ENCODE results near the gene LRRC40. TPM values are rescaled to one million over a fixed set of nuclear protein-coding genes. Genes with fewer than 3 reads are reported as not detected.

Gene LRRC40
- total and polyA plus RNA-seq, 4 donors: 21.5 to 58.6 (median 39.5) TPM

GRCh38 chr1:70143048-70143659 is 62.2 kb downstream of the LRRC40 start:
- peaks cover 6% of the 10 kb centered on the region for H3K36me3 ChIP-seq (ENCODE audit: control insufficient read depth, insufficient read depth, low read length)
- no peaks in the 10 kb centered on the region for H3K9me3 ChIP-seq (ENCODE audit: control insufficient read depth, insufficient read depth, low read length)
- no peaks in the 10 kb centered on the region for H3K4me1 ChIP-seq (ENCODE audit: control insufficient read depth, insufficient read depth, low read length)
- no peak overlapping the region for H3K27ac ChIP-seq (ENCODE audit: low read depth, low read length)
- DNase-seq (ENCODE audit: low read depth in 4 of 6, low spot score in 6 of 6): peak in 3 of 6 donors; percentile 29 to 78 (median 64)
- no peak overlapping the region for H3K4me3 ChIP-seq (ENCODE audit: low read depth, low read length)
- no CpG with 5 or more reads among the region's 4 CpGs for WGBS (ENCODE audit: insufficient coverage)
- no peaks in the 10 kb centered on the region for H3K27me3 ChIP-seq (ENCODE audit: control insufficient read depth, insufficient read depth, low read length)

- no peaks in the 10 kb centered on the region for H3K27me3 ChIP-seq (ENCODE audit: control insufficient read depth, insufficient read depth, low read length)
- WGBS (ENCODE audit: insufficient coverage): no CpG with 5 or more reads among the region's 2 CpGs
- no peaks in the 10 kb centered on the region for H3K4me1 ChIP-seq (ENCODE audit: control insufficient read depth, insufficient read depth, low read length)
- no peaks in the 10 kb centered on the region for H3K9me3 ChIP-seq (ENCODE audit: control insufficient read depth, insufficient read depth, low read length)
- peak in 3 of 6 donors; percentile 14 to 69 (median 62) for DNase-seq (ENCODE audit: low read depth in 4 of 6, low spot score in 6 of 6)
- H3K36me3 ChIP-seq (ENCODE audit: control insufficient read depth, insufficient read depth, low read length): peaks cover 6% of the 10 kb centered on the region
- H3K27ac ChIP-seq (ENCODE audit: low read depth, low read length): no peak overlapping the region
- no peak overlapping the region for H3K4me3 ChIP-seq (ENCODE audit: low read depth, low read length)
Measured at GRCh38 chr1:70142075-70142474, 63.3 kb downstream of the LRRC40 start.

GRCh38 chr1:70140894-70141293 is 64.5 kb downstream of the LRRC40 start:
- Histone ChIP-seq H3K27ac (ENCODE audit: low read depth, low read length) (peak overlapping the region; percentile 25), H3K9me3 (ENCODE audit: control insufficient read depth, insufficient read depth, low read length) (no peaks in the 10 kb centered on the region), H3K4me3 (ENCODE audit: low read depth, low read length) (no peak overlapping the region), H3K27me3 (ENCODE audit: control insufficient read depth, insufficient read depth, low read length) (no peaks in the 10 kb centered on the region), H3K4me1 (ENCODE audit: control insufficient read depth, insufficient read depth, low read length) (no peaks in the 10 kb centered on the region), H3K36me3 (ENCODE audit: control insufficient read depth, insufficient read depth, low read length) (peaks cover 3% of the 10 kb centered on the region)
- peak in 1 of 6 donors; percentile 19 for DNase-seq (ENCODE audit: low read depth in 4 of 6, low spot score in 6 of 6)
- WGBS (ENCODE audit: insufficient coverage): 83% methylated on average over 2 of the region's 3 CpGs

GRCh38 chr1:70140343-70140742 is 65.0 kb downstream of the LRRC40 start:
- H3K4me3 ChIP-seq (ENCODE audit: low read depth, low read length): no peak overlapping the region
- DNase-seq (ENCODE audit: low read depth in 4 of 6, low spot score in 6 of 6): peak in 3 of 6 donors; percentile 9 to 95 (median 85)
- no peaks in the 10 kb centered on the region for H3K9me3 ChIP-seq (ENCODE audit: control insufficient read depth, insufficient read depth, low read length)
- H3K4me1 ChIP-seq (ENCODE audit: control insufficient read depth, insufficient read depth, low read length): no peaks in the 10 kb centered on the region
- peak overlapping the region; percentile 25 for H3K27ac ChIP-seq (ENCODE audit: low read depth, low read length)
- peaks cover 3% of the 10 kb centered on the region for H3K36me3 ChIP-seq (ENCODE audit: control insufficient read depth, insufficient read depth, low read length)
- no peaks in the 10 kb centered on the region for H3K27me3 ChIP-seq (ENCODE audit: control insufficient read depth, insufficient read depth, low read length)

- H3K27ac ChIP-seq (ENCODE audit: low read depth, low read length): no peak overlapping the region
- no peaks in the 10 kb centered on the region for H3K9me3 ChIP-seq (ENCODE audit: control insufficient read depth, insufficient read depth, low read length)
- 100% methylated on average over 1 of the region's 3 CpGs for WGBS (ENCODE audit: insufficient coverage)
- no peaks in the 10 kb centered on the region for H3K36me3 ChIP-seq (ENCODE audit: control insufficient read depth, insufficient read depth, low read length)
- no peaks in the 10 kb centered on the region for H3K4me1 ChIP-seq (ENCODE audit: control insufficient read depth, insufficient read depth, low read length)
- no peak for DNase-seq (ENCODE audit: low read depth in 4 of 6, low spot score in 6 of 6)
- no peaks in the 10 kb centered on the region for H3K27me3 ChIP-seq (ENCODE audit: control insufficient read depth, insufficient read depth, low read length)
- H3K4me3 ChIP-seq (ENCODE audit: low read depth, low read length): no peak overlapping the region
Measured at GRCh38 chr1:70134148-70134547, 71.2 kb downstream of the LRRC40 start.

- Histone ChIP-seq H3K27me3 (ENCODE audit: control insufficient read depth, insufficient read depth, low read length) (no peaks in the 10 kb centered on the region), H3K4me3 (ENCODE audit: low read depth, low read length) (no peak overlapping the region), H3K4me1 (ENCODE audit: control insufficient read depth, insufficient read depth, low read length) (no peaks in the 10 kb centered on the region), H3K27ac (ENCODE audit: low read depth, low read length) (no peak overlapping the region), H3K36me3 (ENCODE audit: control insufficient read depth, insufficient read depth, low read length) (no peaks in the 10 kb centered on the region), H3K9me3 (ENCODE audit: control insufficient read depth, insufficient read depth, low read length) (no peaks in the 10 kb centered on the region)
- no peak for DNase-seq (ENCODE audit: low read depth in 4 of 6, low spot score in 6 of 6)
Measured at GRCh38 chr1:70117046-70117445, 88.3 kb downstream of the LRRC40 start.

GRCh38 chr1:70115315-70115714 is 90.1 kb downstream of the LRRC40 start:
- H3K4me1 ChIP-seq (ENCODE audit: control insufficient read depth, insufficient read depth, low read length): no peaks in the 10 kb centered on the region
- H3K36me3 ChIP-seq (ENCODE audit: control insufficient read depth, insufficient read depth, low read length): no peaks in the 10 kb centered on the region
- no peak overlapping the region for H3K27ac ChIP-seq (ENCODE audit: low read depth, low read length)
- no peaks in the 10 kb centered on the region for H3K27me3 ChIP-seq (ENCODE audit: control insufficient read depth, insufficient read depth, low read length)
- DNase-seq (ENCODE audit: low read depth in 4 of 6, low spot score in 6 of 6): no peak
- 80% methylated on average over 1 of the region's 3 CpGs for WGBS (ENCODE audit: insufficient coverage)
- no peak overlapping the region for H3K4me3 ChIP-seq (ENCODE audit: low read depth, low read length)
- no peaks in the 10 kb centered on the region for H3K9me3 ChIP-seq (ENCODE audit: control insufficient read depth, insufficient read depth, low read length)

- H3K9me3 ChIP-seq (ENCODE audit: control insufficient read depth, insufficient read depth, low read length): no peaks in the 10 kb centered on the region
- no peak overlapping the region for H3K4me3 ChIP-seq (ENCODE audit: low read depth, low read length)
- DNase-seq (ENCODE audit: low read depth in 4 of 6, low spot score in 6 of 6): no peak
- no peaks in the 10 kb centered on the region for H3K27me3 ChIP-seq (ENCODE audit: control insufficient read depth, insufficient read depth, low read length)
- no peaks in the 10 kb centered on the region for H3K4me1 ChIP-seq (ENCODE audit: control insufficient read depth, insufficient read depth, low read length)
- WGBS (ENCODE audit: insufficient coverage): 97% methylated on average over 3 of the region's 5 CpGs
- H3K36me3 ChIP-seq (ENCODE audit: control insufficient read depth, insufficient read depth, low read length): no peaks in the 10 kb centered on the region
- no peak overlapping the region for H3K27ac ChIP-seq (ENCODE audit: low read depth, low read length)
Measured at GRCh38 chr1:70112838-70113237, 92.5 kb downstream of the LRRC40 start.

- Histone ChIP-seq H3K27ac (ENCODE audit: low read depth, low read length) (no peak overlapping the region), H3K4me1 (ENCODE audit: control insufficient read depth, insufficient read depth, low read length) (no peaks in the 10 kb centered on the region), H3K9me3 (ENCODE audit: control insufficient read depth, insufficient read depth, low read length) (no peaks in the 10 kb centered on the region), H3K27me3 (ENCODE audit: control insufficient read depth, insufficient read depth, low read length) (no peaks in the 10 kb centered on the region), H3K36me3 (ENCODE audit: control insufficient read depth, insufficient read depth, low read length) (no peaks in the 10 kb centered on the region), H3K4me3 (ENCODE audit: low read depth, low read length) (no peak overlapping the region)
- DNase-seq (ENCODE audit: low read depth in 4 of 6, low spot score in 6 of 6): no peak
- WGBS (ENCODE audit: insufficient coverage): 93% methylated on average over 5 of the region's 5 CpGs
Measured at GRCh38 chr1:70109241-70109640, 96.1 kb downstream of the LRRC40 start.

- WGBS (ENCODE audit: insufficient coverage): no CpG with 5 or more reads among the region's 1 CpG
- peak in 1 of 6 donors; percentile 12 for DNase-seq (ENCODE audit: low read depth in 4 of 6, low spot score in 6 of 6)
- Histone ChIP-seq H3K27ac (ENCODE audit: low read depth, low read length) (no peak overlapping the region), H3K4me1 (ENCODE audit: control insufficient read depth, insufficient read depth, low read length) (no peaks in the 10 kb centered on the region), H3K9me3 (ENCODE audit: control insufficient read depth, insufficient read depth, low read length) (no peaks in the 10 kb centered on the region), H3K36me3 (ENCODE audit: control insufficient read depth, insufficient read depth, low read length) (no peaks in the 10 kb centered on the region), H3K4me3 (ENCODE audit: low read depth, low read length) (no peak overlapping the region), H3K27me3 (ENCODE audit: control insufficient read depth, insufficient read depth, low read length) (no peaks in the 10 kb centered on the region)
Measured at GRCh38 chr1:70103770-70104169, 101.6 kb downstream of the LRRC40 start.
